ENCODE results near the gene GNG13. TPM values are rescaled to one million over a fixed set of nuclear protein-coding genes. Genes with fewer than 3 reads are reported as not detected.

GNG13 gene
- total and polyA plus RNA-seq, 2 donors (not counting 3 experiments of a cell fraction or from before 2014, with no cell fraction given) = not detected

DNA sequence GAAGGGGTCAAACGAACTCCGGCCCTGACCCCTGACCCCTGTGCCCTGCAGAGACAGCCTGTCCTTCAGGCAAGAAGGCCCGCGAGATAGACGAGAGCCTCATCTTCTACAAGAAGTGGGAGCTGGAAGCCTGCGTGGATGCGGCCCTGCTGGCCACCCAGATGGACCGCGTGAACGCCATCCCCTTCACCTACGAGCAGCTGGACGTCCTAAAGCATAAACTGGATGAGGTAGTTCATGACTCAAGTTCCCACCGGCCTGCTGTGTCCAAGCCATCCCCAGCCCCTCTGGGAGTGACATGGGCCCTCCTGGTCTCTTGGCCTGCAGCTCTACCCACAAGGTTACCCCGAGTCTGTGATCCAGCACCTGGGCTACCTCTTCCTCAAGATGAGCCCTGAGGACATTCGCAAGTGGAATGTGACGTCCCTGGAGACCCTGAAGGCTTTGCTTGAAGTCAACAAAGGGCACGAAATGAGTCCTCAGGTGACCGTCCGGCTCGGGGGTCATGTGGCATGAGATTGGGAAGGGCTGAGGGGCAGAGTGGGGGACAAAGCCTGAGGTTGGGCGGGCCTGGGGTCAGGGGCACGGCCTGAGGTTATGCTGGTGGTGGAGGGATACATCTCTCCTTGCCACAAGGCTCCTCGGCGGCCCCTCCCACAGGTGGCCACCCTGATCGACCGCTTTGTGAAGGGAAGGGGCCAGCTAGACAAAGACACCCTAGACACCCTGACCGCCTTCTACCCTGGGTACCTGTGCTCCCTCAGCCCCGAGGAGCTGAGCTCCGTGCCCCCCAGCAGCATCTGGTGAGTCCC, 34.3 kb downstream of the GNG13 start:
- no peak for FAIRE-seq
- no TSS peak for BruUV-seq (replicated peaks)
- POLR2A ChIA-PET = no interaction called here

More for the DNA sequence above, 34.3 kb downstream of the GNG13 start:
- Histone ChIP-seq H3K9me1 (replicated peaks; ENCODE audit: control insufficient read depth, extremely low read depth, insufficient read depth, low read length) (no peaks in the 10 kb centered on the region), H2AFZ (ENCODE audit: low read depth, low read length) (no peak overlapping the region), H3K4me2 (ENCODE audit: insufficient read depth, low read length) (no peak overlapping the region), H4K20me1 (replicated peaks; ENCODE audit: control insufficient read depth, extremely low read depth, insufficient read depth, low read length) (no peaks in the 10 kb centered on the region), H3K4me1 (ENCODE audit: control insufficient read depth, extremely low read depth, insufficient read depth, low read length) (no peaks in the 10 kb centered on the region), H3K9ac (replicated peaks; ENCODE audit: extremely low read depth, insufficient read depth, low read length) (no peak overlapping the region), H3K9me3 (replicated peaks; ENCODE audit: control insufficient read depth, insufficient read depth, low read length) (no peaks in the 10 kb centered on the region), H3K79me2 (ENCODE audit: control insufficient read depth, insufficient read depth, low read length) (no peaks in the 10 kb centered on the region), H3K27ac (ENCODE audit: insufficient read depth, low read depth, low read length) (no peak overlapping the region), H3K4me3 (replicated peaks in 1 of 3; ENCODE audit: insufficient read depth in 1 of 3, low read depth in 1 of 3, low read length in 3 of 3) (no peak overlapping the region), H3K27me3 (ENCODE audit: control insufficient read depth in 2 of 2, insufficient read depth in 2 of 2, low read length in 2 of 2) (no peaks in the 10 kb centered on the region), H3K36me3 (ENCODE audit: control insufficient read depth in 2 of 2, extremely low read depth in 1 of 2, insufficient read depth in 2 of 2, low read length in 2 of 2) (no peaks in the 10 kb centered on the region)
- CTCF ChIA-PET = no interaction called here
- dilution Hi-C loops (cut with MboI; ENCODE audit: extremely low pct_ligation_motif_present, low sequenced_read_pairs) = no loop called here
- TF ChIP-seq, protein P1, sequence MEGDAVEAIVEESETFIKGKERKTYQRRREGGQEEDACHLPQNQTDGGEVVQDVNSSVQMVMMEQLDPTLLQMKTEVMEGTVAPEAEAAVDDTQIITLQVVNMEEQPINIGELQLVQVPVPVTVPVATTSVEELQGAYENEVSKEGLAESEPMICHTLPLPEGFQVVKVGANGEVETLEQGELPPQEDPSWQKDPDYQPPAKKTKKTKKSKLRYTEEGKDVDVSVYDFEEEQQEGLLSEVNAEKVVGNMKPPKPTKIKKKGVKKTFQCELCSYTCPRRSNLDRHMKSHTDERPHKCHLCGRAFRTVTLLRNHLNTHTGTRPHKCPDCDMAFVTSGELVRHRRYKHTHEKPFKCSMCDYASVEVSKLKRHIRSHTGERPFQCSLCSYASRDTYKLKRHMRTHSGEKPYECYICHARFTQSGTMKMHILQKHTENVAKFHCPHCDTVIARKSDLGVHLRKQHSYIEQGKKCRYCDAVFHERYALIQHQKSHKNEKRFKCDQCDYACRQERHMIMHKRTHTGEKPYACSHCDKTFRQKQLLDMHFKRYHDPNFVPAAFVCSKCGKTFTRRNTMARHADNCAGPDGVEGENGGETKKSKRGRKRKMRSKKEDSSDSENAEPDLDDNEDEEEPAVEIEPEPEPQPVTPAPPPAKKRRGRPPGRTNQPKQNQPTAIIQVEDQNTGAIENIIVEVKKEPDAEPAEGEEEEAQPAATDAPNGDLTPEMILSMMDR (IDR thresholded peaks at IDR 0.05; ENCODE audit: extremely low read depth in 1 of 2, insufficient read depth in 1 of 2, low read depth in 1 of 2, low read length in 2 of 2) = no peak
- TF ChIP-seq POLR2AphosphoS5 (IDR thresholded peaks at IDR 0.05; ENCODE audit: insufficient read depth, low read depth, low read length) (no peak), GATA2 (IDR thresholded peaks at IDR 0.05; ENCODE audit: insufficient read depth, insufficient read length, low read depth, low read length) (no peak), FOS (IDR thresholded peaks at IDR 0.05; ENCODE audit: borderline replicate concordance, insufficient read depth, low read length) (no peak), POLR2A (IDR thresholded peaks at IDR 0.05; ENCODE audit: low read depth, low read length) (no peak), EZH2 (IDR thresholded peaks at IDR 0.05; ENCODE audit: borderline replicate concordance, low read depth, low read length, severe bottlenecking) (no peak), MYC (IDR thresholded peaks at IDR 0.05; ENCODE audit: low read depth, low read length) (no peak), JUN (IDR thresholded peaks at IDR 0.05; ENCODE audit: borderline replicate concordance, insufficient read depth, insufficient read length, low read depth) (no peak)
- TF ChIP-seq, protein P2, sequence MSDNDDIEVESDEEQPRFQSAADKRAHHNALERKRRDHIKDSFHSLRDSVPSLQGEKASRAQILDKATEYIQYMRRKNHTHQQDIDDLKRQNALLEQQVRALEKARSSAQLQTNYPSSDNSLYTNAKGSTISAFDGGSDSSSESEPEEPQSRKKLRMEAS (IDR thresholded peaks at IDR 0.05; ENCODE audit: insufficient read depth, insufficient read length) = no peak
- intact Hi-C loops (cut with micrococcal nuclease) = no loop called here
- DNase-seq (ENCODE audit: low read depth, low spot score) = no peak
